OCI-LY7 (cell line): Measurements from ENCODE around the gene CRYZ.

Experiments
- CTCF ChIP-seq: fragments of 200-600 bp; sonication (generic); conservative IDR thresholded peaks from 2 replicates; pipeline ENCODE4 v1.5.1; 2014; ENCODE audit warnings: mild to moderate bottlenecking, antibody characterized with exemption, low read length, moderate library complexity, mixed read lengths
- EZH2phosphoT487 ChIP-seq: fragments of 200-600 bp; sonication (generic); IDR thresholded peaks from 2 replicates; pipeline ENCODE4 v1.6.1; 2018; ENCODE audit warnings: low read depth, borderline replicate concordance, mild to moderate bottlenecking, mixed run types, antibody characterized with exemption, low read length, moderate library complexity, mixed read lengths

GRCh38 chr1:74780594-74780993, 47.7 kb upstream of the CRYZ start:
- TF ChIP-seq CTCF (no peak), EZH2phosphoT487 (no peak)
